Ovary (tissue), 3 donors: Measurements from ENCODE around the gene HIVEP3.

ENCODE experiments used
- CTCF ChIP-seq, 3 donors: fragments of 450-650 bp in 2 of 3; fragments of 200-600 bp in 1 of 3; IDR thresholded peaks; one replicate each; pipeline versions ENCODE4 v1.5.1 to v1.8.0; 2016 to 2022; ENCODE audit warnings: antibody characterized with exemption in 3 of 3, mild to moderate bottlenecking in 1 of 3
- POLR2A ChIP-seq: fragments of 450-650 bp; IDR thresholded peaks from one replicate; pipeline ENCODE4 v1.6.1; 2017; ENCODE audit warnings: antibody characterized with exemption, mild to moderate bottlenecking, moderate library complexity
- donor health status: DM: no; HTN: no; CAD: no.

- TF ChIP-seq POLR2A: no peak
- TF ChIP-seq CTCF (IDR thresholded peaks at IDR 0.05): no peak
Measured at GRCh38 chr1:41631971-41632370, 286.8 kb downstream of the HIVEP3 start.
